Ishikawa (cell line): ENCODE results near the gene SPTAN1.

ENCODE experiments used
- CEBPB ChIP-seq: IDR thresholded peaks from 2 replicates; pipeline ENCODE4 v1.6.1; 2012
- CREB1 ChIP-seq: IDR thresholded peaks from 2 replicates; pipeline ENCODE4 v1.6.1; 2012; ENCODE audit warnings: low read depth
- EGR1 ChIP-seq: IDR thresholded peaks from 2 replicates; pipeline ENCODE4 v1.6.1; 2012
- EP300 ChIP-seq: IDR thresholded peaks from 2 replicates; pipeline ENCODE4 v1.6.1; 2012; ENCODE audit warnings: borderline replicate concordance
- FOXM1 ChIP-seq: IDR thresholded peaks from 2 replicates; pipeline ENCODE4 v1.6.1; 2012; ENCODE audit warnings: low read depth, borderline replicate concordance
- NFIC ChIP-seq: IDR thresholded peaks from 2 replicates; pipeline ENCODE4 v1.6.1; 2012
- REST ChIP-seq: IDR thresholded peaks from 2 replicates; pipeline ENCODE4 v1.6.1; 2012; ENCODE audit warnings: low read depth, mild to moderate bottlenecking
- YY1 ChIP-seq: IDR thresholded peaks from 2 replicates; pipeline ENCODE4 v1.6.1; 2012; ENCODE audit warnings: low read depth
- ZBTB7A ChIP-seq: IDR thresholded peaks from 2 replicates; pipeline ENCODE4 v1.6.1; 2012; ENCODE audit warnings: low read depth

- TF ChIP-seq CEBPB = no peak
- no peak for TF ChIP-seq EP300
- TF ChIP-seq YY1 = no peak
- TF ChIP-seq ZBTB7A = no peak
- TF ChIP-seq FOXM1 = no peak
- TF ChIP-seq NFIC = no peak
- TF ChIP-seq CREB1 = no peak
- TF ChIP-seq EGR1 = no peak
- TF ChIP-seq REST = no peak
These were observed 4.7 kb downstream of the SPTAN1 start for GRCh38 chr9:128556926-128557634.
